KG1 (cell line): ENCODE results near the gene RNF39.
A peak's percentile ranks its signal among the peaks of the same experiment; 100 is the strongest.
"Not testable (repeated sequence)": the region's sequence is repeated elsewhere in the genome, so short reads cannot be mapped to it uniquely, and the experiment has no call there.

Source experiments
- DNase-seq: peaks from one replicate; lab custom pipeline; 2025; lab: John Stamatoyannopoulos, UW

The RNF39 gene

GRCh38 chr6:30075094-30075789, at the start of gene RNF39:
Gene RNF39 (minus strand): TSS chr6:30075769. CDS start chr6:30075585, 184 bp downstream.
- DNase-seq: no peak

- DNase-seq: no peak
Observed at GRCh38 chr6:30122515-30122914, 46.9 kb upstream of the RNF39 start.

DNA sequence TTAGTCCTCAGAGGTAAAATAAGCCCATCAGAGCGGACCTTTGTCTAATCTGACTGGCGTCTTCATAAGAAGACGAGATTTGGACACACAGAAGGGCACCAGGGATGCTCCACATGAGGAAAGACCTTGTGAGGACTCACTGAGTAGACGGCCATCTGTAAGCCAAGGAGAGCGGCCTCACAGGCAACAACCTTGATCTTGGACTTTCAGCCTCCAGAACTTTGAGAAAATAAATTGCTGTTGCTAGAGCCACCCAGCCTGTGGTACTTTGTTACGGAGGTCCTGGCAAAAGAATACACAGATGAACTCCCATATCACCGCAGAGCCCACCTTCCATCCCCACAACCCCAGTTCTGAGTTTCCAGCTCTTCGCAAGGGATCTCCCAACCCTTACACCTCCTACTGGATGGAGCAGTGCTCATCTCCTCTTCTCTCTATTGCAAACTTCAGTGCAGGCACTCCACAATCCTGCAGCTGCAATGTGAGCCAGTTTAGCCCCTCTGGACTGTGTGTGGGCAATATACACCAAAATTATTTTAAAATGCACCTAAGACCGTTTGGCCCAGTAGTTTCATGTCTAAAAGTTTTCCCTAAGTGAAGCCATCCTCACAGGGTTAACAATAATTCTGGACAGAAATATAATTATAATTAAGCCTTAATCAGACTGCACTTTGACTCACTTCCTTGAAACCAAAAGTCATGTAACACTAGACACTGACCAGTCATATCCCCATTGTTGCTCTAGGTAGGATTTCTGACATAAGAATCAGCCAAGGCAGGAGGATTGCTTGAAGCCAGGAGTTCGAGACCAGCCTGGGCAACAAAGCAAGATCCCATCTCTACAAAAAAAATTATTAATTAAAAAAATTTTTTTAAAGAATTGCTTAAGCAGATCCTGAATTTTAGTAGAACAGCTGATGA, 46.1 kb upstream of the RNF39 start:
- no peak for DNase-seq

GRCh38 chr6:30118691-30119090, 43.1 kb upstream of the RNF39 start:
- not testable (repeated sequence) for DNase-seq

GRCh38 chr6:30116724-30117123, 41.2 kb upstream of the RNF39 start:
- no peak for DNase-seq

DNA sequence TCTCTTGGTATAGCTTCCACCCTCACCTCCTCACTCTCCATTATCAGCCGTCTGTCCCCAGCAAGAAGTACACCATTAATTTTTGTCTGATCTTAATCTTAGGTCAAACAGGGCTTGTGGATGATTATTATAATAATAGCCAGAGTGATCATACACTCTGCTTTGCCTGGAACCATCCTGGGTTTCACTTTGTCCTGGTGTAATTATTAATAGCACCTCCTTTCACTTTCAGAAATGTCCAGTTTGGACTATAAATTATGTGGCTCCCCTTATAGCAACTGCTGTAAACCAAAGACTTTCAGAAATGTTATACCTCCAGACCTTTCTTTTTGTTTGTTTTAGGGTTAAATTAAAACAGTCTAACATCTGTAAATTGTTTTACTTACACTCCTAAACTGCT, 38.3 kb upstream of the RNF39 start:
- no peak for DNase-seq

- DNase-seq: no peak
Observed at GRCh38 chr6:30113003-30113759, 37.6 kb upstream of the RNF39 start, which contains the start of gene TRIM31. Gene TRIM31 (minus strand): TSS chr6:30113090. CDS start chr6:30112805, 285 bp downstream.

DNA sequence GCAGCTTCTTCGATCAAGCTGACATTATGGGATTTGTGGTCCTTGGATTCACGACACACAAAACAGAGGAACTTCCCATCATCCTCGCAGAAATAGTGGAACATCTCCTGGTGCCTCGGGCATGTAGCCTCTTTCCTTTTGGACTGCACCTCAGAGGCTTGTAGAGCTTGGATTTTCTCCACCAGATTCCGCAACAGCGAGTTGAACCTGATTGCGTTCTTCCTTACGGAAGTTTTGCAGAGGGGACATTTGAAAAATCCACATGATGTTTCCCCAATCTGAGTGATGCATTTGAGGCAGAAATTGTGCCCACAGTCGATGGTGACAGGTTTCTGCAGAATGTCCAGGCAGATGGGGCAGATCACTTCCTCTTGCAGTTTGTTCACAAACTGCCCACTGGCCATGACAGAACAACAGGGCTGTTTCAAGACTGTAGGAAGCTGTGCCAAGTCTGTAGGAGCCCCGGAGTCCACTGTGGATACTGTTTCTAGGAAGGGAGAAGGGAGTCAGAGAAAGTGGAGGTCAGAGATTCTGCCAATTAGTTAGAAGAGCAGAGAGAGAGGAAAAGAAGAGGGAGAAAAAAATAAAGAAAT, 36.9 kb upstream of the RNF39 start:
- no peak for DNase-seq

DNA sequence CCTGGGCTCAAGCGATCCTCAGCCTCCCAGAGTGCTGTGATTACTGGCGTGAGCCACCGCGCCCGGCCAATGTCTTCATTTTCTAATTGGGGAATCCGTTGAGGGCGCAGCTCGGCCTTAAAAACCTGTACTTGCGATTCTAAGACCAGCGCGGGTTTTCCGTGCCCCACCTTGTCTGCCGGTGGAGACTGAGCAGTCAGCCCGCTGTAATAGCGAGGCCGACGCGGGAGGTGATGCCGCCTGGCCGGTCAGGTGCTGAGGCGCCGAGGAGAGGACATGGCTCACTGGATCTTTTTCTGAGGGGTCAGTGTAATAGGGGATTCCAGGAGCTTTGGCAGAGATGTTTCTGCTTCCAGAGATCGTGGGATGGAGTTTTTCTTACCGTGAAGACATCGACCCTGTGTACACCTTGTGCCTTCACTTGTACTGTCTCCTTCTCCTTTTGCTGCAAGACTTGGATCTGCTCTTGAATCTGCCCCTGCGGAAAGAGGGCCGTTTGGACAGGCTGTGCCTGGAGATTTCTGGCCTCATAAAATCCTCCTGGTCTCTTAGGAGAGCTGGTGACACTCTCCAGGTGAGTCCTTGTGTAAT, 35.8 kb upstream of the RNF39 start:
- DNase-seq: no peak

DNA sequence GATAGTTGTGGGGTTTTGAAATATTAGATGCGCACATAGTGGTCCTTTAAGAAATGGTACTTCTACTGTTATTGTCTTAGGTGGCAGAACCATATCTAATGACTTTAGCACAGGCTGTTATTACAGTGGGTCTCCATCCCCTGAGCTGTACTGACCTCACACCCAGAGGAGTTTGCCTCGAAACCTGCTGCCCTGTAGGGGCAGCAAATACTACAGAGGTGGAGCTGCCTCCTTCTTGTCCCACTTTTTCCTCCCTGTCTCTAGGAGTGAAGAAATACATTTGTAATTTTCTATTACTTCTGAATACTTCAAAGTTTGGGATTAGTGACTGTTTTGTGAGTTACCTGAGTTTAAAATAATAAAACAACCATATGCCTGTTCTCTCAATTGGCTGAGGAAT, 29.1 kb upstream of the RNF39 start:
- DNase-seq: no peak

DNA sequence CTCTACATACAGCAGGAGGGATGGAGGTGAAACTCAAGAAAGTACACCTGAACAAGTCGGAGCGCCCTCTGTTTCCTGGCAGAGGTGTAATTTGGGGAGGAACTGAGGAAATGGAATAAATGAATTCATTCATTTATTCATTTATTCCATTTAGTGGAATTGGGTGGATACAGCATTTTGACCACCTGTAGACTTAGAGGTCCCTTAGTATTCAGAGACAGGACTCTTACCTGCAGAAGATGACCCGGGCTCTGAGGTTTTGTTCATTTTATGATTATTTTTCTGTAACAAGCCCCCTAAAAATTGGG, 28.3 kb upstream of the RNF39 start:
- DNase-seq: no peak

DNA sequence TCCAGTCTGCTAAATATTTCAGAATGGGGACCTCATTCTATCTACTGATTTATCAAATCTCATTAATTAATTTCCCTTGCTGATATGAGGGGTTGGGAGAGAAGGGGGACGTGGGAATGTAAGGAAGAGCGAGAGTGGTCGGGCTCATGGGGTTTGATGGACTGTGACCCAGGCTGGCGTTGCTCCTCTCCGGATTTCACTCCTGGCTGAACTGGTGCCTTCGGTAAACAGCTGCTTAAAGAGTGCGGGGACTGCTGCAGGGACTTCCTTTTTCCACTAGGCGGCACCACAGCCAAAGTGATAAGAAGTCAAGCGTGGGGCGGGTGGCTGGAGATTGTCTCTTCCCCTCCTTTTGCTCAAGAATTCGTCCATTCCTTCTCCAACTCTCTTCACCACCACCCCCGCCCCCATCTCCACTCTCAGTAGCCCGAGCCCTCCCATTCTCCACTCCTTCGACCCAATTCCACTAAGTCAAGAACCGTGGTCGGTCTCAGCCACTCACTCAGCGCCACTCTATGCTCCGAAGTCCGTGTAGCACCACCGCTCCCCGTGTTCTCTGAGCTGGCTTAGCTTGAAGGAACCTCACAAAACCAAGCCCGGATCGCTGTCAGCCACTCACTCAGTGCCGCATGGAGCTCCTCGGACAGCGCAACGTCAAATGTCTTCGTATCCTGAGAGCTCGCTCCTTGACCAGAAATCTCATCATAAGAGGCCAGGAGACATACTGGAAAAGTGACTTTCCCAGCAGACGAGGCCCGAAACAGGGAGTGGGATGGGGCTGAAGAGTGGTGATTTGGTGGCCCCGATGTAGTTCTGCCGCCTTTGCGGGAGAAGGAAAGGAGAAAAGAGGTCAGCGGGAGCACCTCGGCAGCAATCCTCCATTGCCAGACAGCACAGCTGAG, 27.7 kb upstream of the RNF39 start:
- peak; percentile 55 for DNase-seq

GRCh38 chr6:30102414-30102969, 26.9 kb upstream of the RNF39 start:
- no peak for DNase-seq

DNA sequence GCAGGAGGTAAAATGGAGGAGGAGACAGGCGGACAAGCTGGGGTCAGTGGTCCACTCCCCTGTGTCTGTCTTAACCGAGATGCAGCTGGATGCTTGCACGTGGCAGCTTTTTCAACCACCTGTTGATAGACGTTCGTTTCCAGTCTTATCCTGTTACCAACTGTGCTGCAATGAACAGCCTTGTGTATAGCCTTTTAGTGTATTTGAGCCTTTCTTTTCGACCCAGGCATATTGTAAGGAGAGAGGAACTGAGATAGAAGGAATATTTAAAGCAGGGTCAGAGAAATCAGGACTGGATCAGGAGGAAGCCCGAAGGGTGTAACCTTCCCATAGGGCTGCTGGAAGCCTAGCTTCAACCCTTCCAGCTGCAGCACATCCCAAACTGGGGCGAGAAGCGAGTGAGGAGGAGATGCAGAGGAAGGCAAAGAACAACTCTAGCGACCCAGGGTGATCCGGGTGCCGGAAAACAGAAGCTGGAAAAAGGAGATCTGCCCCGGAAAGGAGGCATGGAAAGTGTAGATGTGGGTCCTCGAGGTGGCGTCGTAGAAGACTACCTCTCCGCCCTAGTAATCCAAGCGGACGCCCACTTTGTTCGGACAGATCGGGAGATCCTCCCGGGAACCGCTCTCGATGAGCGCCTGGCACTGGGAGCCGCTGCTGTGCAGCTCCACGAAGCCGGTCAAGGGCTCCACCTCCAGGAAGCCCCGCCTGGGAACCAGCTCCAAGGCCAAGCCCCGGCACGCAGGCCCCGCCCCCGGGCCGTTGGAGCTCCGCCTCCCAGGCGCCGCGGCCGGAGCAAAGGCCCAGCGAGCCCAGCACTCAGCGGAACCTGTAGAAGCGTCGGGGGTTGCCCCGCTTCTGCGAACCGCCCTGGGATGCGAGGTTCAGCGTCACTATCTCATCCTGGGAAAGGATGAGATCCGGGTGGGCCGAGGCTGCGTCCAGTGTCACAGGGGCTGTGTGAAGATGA, 26.2 kb upstream of the RNF39 start:
- DNase-seq: no peak

GRCh38 chr6:30100585-30101443, 25.2 kb upstream of the RNF39 start:
- DNase-seq: no peak

- DNase-seq: no peak
Observed at GRCh38 chr6:30100154-30100553, 24.6 kb upstream of the RNF39 start.

DNA sequence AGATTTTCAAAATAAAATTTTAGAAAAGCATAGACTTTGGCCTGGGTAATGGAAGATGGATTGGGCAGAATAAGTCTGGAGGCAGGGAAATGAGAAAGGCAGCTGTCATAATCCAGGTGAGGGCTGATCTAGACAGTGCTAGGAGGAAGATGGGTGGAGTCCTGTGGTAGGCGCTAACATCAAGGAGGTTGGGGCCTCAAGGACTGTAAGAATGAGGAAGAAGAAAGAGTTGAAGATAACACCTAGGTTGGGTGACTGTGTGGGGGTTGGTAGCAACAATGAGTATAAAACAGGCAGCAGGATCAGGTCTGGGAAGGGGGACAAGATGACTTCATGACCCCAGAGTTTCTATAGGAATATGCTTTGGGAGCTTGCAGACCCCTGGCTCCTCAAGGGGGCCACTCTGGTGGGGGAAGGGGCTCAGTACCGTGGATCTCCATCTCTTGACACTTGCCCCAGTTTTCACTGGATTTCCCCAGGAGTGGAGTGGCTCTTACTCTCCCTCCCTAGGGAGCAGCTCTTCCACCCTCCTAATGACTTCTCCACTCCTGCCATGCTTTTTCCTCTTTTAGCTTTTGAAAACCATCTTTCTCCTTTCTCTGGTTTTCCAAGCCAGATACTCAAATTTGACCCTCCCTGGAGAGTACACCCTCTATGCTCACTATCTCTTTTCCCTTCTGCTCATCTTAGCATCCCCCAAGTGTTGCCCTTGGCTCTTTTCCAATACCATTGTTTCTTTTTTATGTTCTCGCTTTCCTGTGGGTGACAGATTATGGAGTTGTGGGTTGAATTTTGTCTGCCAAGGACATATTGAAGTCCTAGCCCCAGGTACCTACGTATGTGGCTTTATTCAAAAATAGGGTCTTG, 22.6 kb upstream of the RNF39 start:
- DNase-seq: no peak
